GM19372 (cell line): ENCODE data around the gene SORCS3.

Experiments used
- ATAC-seq: cut with Tn5 transposase; IDR thresholded peaks from one replicate; pipeline ENCODE4 v1.9.1; 2021; ENCODE audit warnings: mild to moderate bottlenecking, low read depth, moderate library complexity; ENCODE audit not compliant: unreplicated experiment

The SORCS3 gene

DNA sequence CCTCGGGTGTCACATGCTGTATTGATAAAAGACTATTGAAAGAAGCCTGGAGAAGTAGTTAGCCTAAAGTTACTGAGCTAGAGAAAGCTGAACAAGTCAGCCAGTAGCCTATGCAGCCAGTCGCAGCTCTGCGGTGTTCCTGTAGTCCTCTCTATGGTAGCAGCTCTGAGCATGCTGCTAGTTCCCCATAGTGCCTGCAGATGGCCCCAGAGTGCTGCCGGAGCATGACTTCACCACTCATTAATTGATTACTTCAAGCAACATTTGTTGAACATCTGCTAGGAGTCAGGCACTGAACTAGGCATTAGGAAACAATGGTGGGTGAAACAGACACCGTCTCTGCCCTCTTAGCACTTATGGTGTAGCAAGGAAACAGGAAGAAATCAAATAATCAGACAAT is 422.7 kb downstream of the SORCS3 start:
- no peak for ATAC-seq

DNA sequence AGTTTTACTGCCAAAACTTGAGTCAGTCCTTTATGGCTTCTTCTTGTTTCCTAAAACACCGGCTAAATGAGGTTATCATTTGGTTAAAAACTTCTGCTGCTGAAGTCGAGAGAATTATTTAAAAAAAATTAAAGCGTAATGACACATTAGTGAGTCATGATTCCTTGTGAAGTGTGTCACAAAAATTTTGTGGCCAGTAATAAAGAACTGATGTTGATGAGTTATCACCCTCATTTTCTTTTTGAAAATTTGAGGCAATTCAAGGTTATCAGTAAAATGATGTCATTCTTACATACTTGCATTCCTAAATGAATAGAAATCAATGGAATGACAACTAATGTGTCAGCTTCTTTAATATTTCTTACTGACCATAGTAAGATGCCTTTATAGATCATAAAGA is 427.4 kb downstream of the SORCS3 start:
- no peak for ATAC-seq

- ATAC-seq: no peak
Measured at GRCh38 chr10:105070249-105070648, 429.2 kb downstream of the SORCS3 start.

DNA sequence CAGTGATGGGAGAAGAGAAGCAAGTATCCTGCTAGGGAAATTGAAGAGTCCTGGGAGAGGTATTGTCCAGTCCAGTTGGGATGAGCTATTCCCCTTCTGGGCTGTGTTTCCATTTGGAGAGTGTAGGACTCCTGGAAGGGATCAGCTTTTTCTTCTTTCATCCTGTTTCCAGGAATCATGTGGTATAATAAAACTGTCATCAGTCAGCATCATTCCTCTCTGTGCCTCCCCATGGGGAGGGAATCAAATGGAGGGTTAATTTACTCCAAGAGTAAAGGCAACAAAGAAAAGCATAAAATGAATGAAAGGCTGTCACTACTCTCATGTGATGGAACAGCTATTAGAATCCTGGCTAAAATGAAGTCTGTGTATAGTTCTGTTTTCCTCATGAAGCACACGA is 429.9 kb downstream of the SORCS3 start:
- no peak for ATAC-seq

DNA sequence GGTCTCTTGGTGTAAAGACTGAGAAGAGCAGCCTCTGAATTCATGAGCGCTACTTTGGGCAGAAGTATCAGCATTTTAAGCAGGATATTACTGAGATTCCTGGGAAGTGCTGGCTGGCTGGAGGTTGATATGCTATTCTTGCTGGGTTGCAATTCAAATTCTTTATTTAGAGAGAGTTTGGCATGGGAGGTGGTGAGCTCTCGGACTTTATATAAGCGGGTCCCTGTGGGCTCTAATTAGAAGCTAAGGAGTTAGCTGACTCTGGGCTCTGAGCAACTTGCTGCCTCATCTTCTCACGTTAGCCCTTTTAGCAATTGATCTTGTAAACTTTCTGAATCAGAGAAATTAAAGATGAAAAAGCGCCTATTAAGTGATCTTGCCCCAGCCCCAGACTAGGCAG is 430.9 kb downstream of the SORCS3 start:
- ATAC-seq: no peak

DNA sequence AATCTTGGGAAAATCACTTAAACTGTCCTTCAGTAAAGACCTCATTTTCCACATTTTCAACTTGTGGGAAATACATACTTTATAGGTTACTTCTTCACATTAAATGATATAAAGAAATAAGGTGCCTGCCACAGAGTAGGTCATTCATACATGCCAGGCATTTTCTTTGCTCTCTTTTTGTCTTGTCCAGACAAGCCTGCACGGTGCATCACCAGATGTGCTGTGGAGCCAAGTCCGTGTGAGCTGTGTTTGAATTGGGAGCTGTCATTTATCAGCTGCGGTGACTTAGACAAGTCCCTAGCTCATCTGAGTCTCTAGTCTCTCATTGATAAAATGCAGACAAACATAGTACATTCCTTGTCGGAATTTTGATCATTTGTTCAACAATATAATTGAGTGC is 432.9 kb downstream of the SORCS3 start:
- ATAC-seq: no peak

GRCh38 chr10:105075031-105075430 is 433.9 kb downstream of the SORCS3 start:
- ATAC-seq: no peak

DNA sequence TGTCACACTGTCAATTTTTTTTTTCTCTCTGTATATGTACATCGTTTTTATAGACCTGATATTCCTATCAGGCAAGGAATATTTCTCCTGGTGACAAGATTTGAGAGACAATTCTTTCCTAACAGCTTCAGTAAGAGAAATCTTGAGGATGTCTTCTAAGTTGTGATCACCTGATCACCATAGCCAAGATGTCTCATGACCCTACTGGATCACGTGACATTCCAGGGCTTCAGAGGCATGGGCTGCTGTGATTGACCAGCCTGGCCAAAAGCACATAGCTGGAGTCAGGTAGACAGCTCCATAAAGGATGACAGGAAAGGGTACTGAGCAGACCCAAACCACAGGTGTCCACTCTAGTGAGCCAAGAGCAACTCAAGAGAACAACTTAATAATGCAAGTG is 444.9 kb downstream of the SORCS3 start:
- ATAC-seq: no peak

DNA sequence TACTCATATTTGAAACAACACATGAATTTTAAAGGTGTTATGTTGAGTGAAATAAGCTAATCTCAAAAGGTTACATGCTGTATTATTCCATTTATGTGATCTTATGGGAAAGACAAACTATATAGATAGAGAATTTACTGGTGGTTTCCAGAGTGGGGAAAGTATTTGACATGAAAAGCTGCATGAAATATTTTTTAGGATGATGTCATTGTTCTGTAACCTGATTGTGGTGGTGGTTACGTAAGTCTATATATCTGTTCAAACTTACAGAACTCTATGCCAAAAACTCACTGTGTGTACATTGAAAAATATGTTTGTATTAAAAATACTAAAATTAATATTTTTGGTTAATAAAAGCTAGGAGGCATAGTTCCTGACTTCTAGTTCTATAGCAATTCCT is 453.0 kb downstream of the SORCS3 start:
- no peak for ATAC-seq

DNA sequence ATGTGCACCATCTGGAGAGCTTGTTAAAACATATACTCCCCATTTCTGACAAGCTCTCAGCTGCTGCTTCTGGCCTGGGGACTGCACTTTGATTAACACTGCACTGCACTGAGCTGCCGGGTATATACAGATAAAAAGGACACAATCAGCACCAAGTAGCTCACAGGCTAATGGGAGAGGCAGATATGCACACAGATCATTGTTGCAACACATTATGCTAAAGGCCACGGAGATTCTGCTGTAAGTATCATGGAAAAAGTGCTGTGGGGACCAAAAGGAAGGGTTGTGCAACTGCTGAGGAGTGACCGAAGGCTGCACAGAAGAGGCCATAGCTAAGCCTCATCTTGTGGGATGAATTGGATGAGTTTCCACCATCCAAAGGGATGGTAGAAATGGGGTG is 455.2 kb downstream of the SORCS3 start:
- no peak for ATAC-seq

DNA sequence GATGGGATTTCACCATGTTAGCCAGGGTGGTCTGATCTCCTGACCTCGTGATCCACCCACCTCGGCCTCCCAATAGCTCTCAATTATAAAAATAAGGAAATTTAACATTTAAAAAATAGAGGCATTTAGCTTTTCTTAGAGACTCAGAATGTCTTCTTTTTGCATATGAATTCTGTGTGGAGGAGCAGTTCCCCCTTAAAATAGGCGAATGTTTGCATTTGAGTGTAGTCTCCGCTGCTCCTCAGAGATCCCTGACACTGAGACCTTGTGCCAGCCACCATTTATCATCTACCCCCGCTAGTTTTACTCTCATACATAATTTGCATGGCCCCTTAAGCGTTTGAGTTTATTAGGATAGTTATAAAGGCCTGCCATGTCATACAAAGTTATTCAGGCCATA is 461.9 kb downstream of the SORCS3 start:
- ATAC-seq: no peak

DNA sequence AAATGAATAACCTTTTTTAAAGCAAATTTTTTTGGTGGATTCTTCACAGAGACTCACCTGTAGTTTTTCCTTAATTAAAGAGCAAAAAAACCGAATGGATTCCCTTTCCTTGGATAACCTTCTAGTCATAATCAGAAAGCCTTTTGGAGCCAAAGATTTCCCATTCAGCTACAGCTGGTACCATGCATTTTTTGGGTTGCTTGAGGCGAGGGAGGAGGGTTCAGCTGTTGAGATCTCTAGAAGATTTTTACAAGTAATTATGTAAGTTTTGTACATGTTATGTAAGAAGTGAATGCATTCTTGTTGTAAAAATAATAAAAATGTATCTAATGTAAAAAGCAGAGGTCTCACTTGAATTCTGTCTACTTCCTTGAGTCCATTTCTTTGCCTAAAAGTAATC is 463.2 kb downstream of the SORCS3 start:
- ATAC-seq: no peak

DNA sequence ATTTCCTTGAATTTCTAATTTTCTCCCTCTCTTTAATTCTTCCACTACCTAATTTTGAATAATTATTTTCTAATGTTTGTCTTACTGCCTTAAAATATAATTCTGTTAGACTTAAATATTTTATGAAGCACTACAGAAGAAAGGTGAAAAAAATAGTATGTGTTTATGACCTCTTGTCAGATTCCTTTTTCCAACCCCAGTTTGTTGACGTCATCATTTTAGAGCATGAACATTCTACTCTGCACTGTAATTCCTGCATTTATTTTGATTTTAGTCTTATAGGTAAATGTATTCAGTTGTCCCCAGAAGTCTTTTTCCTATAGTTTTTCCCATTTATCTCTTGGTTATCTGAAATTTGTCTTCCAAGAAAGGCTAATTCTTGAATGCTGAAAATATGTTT is 468.1 kb downstream of the SORCS3 start:
- no peak for ATAC-seq

DNA sequence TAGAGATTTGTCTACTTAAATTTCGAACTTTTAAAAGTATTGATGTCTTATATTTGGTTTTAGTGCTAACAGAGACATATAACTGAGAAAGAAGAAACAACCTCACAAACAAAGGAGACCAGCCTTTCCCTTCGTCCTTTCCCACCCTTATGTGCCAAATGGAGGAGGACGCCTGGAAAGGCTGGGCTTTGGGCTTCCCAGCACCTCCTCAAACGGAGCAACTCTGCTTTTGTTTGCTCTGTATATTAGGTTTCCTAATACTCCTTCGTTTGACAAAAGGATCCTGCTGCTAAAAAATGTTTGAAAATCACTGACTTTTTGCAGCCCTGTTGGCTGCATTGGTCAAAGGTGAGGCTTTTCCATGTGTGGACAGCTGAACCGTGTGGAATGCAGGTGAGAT is 471.8 kb downstream of the SORCS3 start:
- no peak for ATAC-seq

GRCh38 chr10:105113666-105114065 is 472.6 kb downstream of the SORCS3 start:
- ATAC-seq: no peak

- ATAC-seq: no peak
Measured at GRCh38 chr10:105121743-105122142, 480.7 kb downstream of the SORCS3 start.

DNA sequence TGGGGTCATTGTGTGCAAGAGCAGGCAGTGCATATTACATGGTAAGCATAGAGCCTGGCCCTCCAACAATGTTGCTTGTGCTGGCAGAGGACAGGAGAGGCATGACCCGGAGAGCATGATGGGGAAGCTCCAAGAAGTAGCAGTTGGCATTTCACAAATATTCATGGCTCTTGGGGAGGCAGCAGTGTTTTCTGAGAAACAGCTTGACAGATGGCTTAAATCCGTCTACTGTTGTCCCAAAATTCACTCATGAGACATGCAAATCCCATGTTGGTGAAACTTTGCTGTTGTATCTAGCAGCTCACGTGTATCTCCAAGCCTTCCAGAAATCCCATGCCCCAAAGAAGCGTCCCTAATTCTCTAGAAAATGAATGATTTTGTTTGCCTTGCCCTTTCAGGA is 487.0 kb downstream of the SORCS3 start:
- ATAC-seq: no peak

- no peak for ATAC-seq
Measured at GRCh38 chr10:105138358-105138757, 497.3 kb downstream of the SORCS3 start.

DNA sequence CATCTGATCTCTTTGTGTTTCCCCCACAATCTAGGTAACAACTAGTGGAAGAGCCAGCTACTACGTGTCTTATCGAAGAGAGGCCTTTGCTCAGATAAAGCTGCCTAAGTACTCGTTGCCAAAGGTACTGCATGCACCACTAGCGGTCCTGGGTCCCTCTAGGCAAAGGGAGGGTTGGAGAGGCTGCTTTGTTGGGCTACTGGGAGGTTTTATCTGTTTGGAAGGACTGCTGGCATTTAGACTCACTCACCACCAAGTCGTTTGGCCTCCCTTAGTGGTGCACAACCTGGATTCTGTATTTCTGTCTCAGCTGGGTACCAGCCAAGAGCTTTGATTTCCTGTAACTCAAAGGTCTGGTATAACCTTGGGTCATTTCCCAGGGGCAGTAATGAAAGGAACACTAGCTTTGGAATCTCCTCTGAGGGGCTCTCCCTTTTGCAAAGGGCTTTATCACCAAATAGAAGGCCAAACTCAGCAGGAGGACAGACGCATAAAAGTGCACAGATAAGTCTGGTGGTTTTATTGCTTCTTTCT is 498.3 kb downstream of the SORCS3 start:
- ATAC-seq: no peak

- no peak for ATAC-seq
Measured at GRCh38 chr10:105140600-105140999, 499.5 kb downstream of the SORCS3 start.

DNA sequence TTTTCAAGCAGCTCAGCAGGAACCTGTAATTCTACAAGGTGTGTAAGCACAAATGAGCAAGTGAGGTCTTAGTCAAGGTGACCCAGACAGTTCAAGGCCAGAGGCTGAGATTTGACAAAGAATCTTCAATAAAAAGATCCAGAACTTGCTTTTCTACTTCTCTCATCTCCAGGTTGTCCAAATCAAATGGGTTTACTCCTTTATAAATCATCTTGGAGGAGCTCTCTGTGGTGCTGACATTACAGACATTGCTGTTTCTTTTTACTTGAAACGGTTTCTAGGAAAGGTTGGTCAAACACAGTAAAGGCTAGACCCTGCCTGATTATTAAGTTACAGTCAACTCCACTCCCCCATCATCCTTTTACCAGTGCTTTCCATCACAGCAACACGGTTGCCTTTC is 504.6 kb downstream of the SORCS3 start:
- no peak for ATAC-seq

DNA sequence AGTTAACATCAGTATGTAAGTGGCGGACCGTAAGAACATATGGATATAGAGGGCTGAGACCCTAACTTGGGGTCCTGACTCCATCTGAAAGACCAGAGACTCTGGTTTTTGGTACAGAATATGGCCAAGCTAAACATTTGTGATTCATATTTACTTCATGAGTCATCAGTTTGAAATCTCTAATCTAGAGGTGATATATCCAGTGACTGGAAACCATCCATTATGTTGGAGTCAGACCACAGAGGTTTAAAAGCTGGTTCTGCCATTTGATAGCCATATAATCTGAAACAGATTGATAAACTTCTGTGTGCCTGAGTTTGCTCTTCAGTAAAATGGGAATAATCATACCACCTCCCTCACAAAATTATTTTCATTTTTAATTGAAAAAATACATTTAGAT is 505.3 kb downstream of the SORCS3 start:
- no peak for ATAC-seq

- no peak for ATAC-seq
Measured at GRCh38 chr10:105148456-105148855, 507.4 kb downstream of the SORCS3 start.
